Measurements from ENCODE around the gene RSPO4. TPM values are rescaled to one million over a fixed set of nuclear protein-coding genes. Genes with fewer than 3 reads are reported as not detected.

RSPO4 gene
- total and polyA plus RNA-seq, 2 of the 8 experiments (the other 6 are each of a cell fraction or from before 2014, with no cell fraction given) = 3.4 to 6.4 TPM

- H2BK12ac ChIP-seq (ENCODE audit: low read depth, low read length) = no peak overlapping the region
- H3K56ac ChIP-seq (replicated peaks; ENCODE audit: insufficient read length, low read depth, low read length) = no peak overlapping the region
- H4K91ac ChIP-seq (replicated peaks; ENCODE audit: insufficient read length, low read length) = no peak overlapping the region
- H4K5ac ChIP-seq (ENCODE audit: insufficient read length, low read depth, low read length) = no peak overlapping the region
- no peak overlapping the region for H3K18ac ChIP-seq (ENCODE audit: extremely low read depth, low read length)
- 88% methylated on average over 8 of the region's 8 CpGs; no CpG with 5 or more reads in 1 of the 2 experiments for WGBS, 2 experiments (ENCODE audit: extremely low coverage in 1 of 2, insufficient coverage in 1 of 2, insufficient read length in 1 of 2, insufficient replicate concordance in 2 of 2, low coverage in 1 of 2, low lambda C conversion rate in 2 of 2, missing lambda C conversion rate in 1 of 2)
- peaks cover 0 to 3% (median 0%) of the 10 kb centered on the region in 4 experiments; a peak in 1 of 7 replicates for H3K4me1 ChIP-seq (replicated peaks in 1 of 4; ENCODE audit: control insufficient read depth in 3 of 4, insufficient read depth in 4 of 4, low read length in 3 of 4)
- no peak overlapping the region for H3K9ac ChIP-seq (replicated peaks in 1 of 4; ENCODE audit: extremely low read depth in 1 of 4, low read depth in 3 of 4, low read length in 3 of 4)
- H3K27me3 ChIP-seq (replicated peaks in 1 of 4; ENCODE audit: control insufficient read depth in 3 of 4, extremely low read depth in 1 of 4, insufficient read depth in 3 of 4, low read length in 3 of 4) = no peaks in the 10 kb centered on the region
- no peak overlapping the region for H2AFZ ChIP-seq (ENCODE audit: low read length)
- H3K4ac ChIP-seq (replicated peaks; ENCODE audit: insufficient read length, low read depth, low read length) = no peak overlapping the region
- ChIA-PET POLR2A (ENCODE audit: partially characterized antibody) (no interaction called here), CTCF (ENCODE audit: partially characterized antibody) (interaction anchor here (1.0 to 2.8 kb wide), 5 partner anchors 10 to 108 kb away, joined by 4 to 13 read pairs (median 5); no protein-coding TSS in a partner anchor)
- FAIRE-seq = no peak
- H3K79me2 ChIP-seq (ENCODE audit: control insufficient read depth in 1 of 2, insufficient read depth in 2 of 2, low read length in 2 of 2) = no peaks in the 10 kb centered on the region
- no peak overlapping the region for H3K23ac ChIP-seq (ENCODE audit: insufficient read length)
- no peak overlapping the region for H2AK5ac ChIP-seq (ENCODE audit: low read depth, low read length)
- H3K9me3 ChIP-seq (ENCODE audit: insufficient read depth in 2 of 2, low read depth in 1 of 2, low read length in 1 of 2) = no peaks in the 10 kb centered on the region
- H3K36me3 ChIP-seq (ENCODE audit: control insufficient read depth in 2 of 4, insufficient read depth in 4 of 4, low read length in 3 of 4) = no peaks in the 10 kb centered on the region
- no peak overlapping the region for H2BK15ac ChIP-seq (ENCODE audit: low read length)
- H3K4me3 ChIP-seq (ENCODE audit: extremely low read depth in 1 of 4, insufficient read depth in 2 of 4, low read depth in 3 of 4, low read length in 4 of 4) = no peak overlapping the region
- no peak overlapping the region for H3K14ac ChIP-seq (ENCODE audit: insufficient read length)
- TF ChIP-seq SP1 (IDR thresholded peaks at IDR 0.05; ENCODE audit: low read depth, low read length) (no peak), E2F6 (IDR thresholded peaks at IDR 0.05) (no peak), ZNF274 (IDR thresholded peaks at IDR 0.05; ENCODE audit: borderline replicate concordance, extremely low read depth, low read length) (no peak), EGR1 (IDR thresholded peaks at IDR 0.05; ENCODE audit: borderline replicate concordance, low read depth, low read length) (no peak), GTF2F1 (IDR thresholded peaks at IDR 0.05; ENCODE audit: borderline replicate concordance, low read depth, low read length) (no peak), POLR2AphosphoS5 (IDR thresholded peaks at IDR 0.05; ENCODE audit: low read depth, low read length) (no peak), RAD21 (IDR thresholded peaks at IDR 0.05 in 1 of 2, conservative IDR thresholded peaks at IDR 0.05 in 1 of 2; ENCODE audit: low read depth in 2 of 2, low read length in 2 of 2) (no peak), EZH2 (IDR thresholded peaks at IDR 0.05; ENCODE audit: low read depth, low read length, severe bottlenecking) (no peak), CREB1 (IDR thresholded peaks at IDR 0.05) (no peak)
- no peak overlapping the region for H2BK20ac ChIP-seq (ENCODE audit: low read length)
- no peak overlapping the region for H3K4me2 ChIP-seq (ENCODE audit: insufficient read depth in 1 of 2, low read depth in 2 of 2, low read length in 2 of 2)
- no peak overlapping the region for H2BK120ac ChIP-seq (replicated peaks; ENCODE audit: low read depth, low read length)
- H2BK5ac ChIP-seq (ENCODE audit: low read depth, low read length) = no peak overlapping the region
- no peak overlapping the region for H4K8ac ChIP-seq (ENCODE audit: extremely low read depth, insufficient read depth, low read length)
- DNase-seq (ENCODE audit: low read depth in 1 of 2, low spot score in 2 of 2) = no peak
- H3K27ac ChIP-seq (ENCODE audit: low read depth, low read length) = no peak overlapping the region
- H3K79me1 ChIP-seq (ENCODE audit: low read depth, low read length) = no peaks in the 10 kb centered on the region
- peaks cover 4% of the 10 kb centered on the region; the same call in 1 of the 2 replicates for H3K23me2 ChIP-seq (ENCODE audit: low read depth, low read length)
- peaks cover 0 to 2% of the 10 kb centered on the region in 2 experiments for H4K20me1 ChIP-seq (replicated peaks in 1 of 2; ENCODE audit: control insufficient read depth in 1 of 2, insufficient read depth in 2 of 2, low read length in 2 of 2)
Measured at GRCh38 chr20:962683-963082, 39.4 kb downstream of the RSPO4 start.

Measured in H1 (cell line).